ENCODE results near the gene TPD52L2.

Gene TPD52L2

GRCh38 chr20:63829945-63830835 is 34.9 kb upstream of the TPD52L2 start:
- H3K27me3 ChIP-seq (ENCODE audit: insufficient read depth, low read length) = no peaks in the 10 kb centered on the region
- H3K9me3 ChIP-seq (ENCODE audit: low read length) = no peaks in the 10 kb centered on the region
- peak overlapping the region; percentile 75 for H2AFZ ChIP-seq (ENCODE audit: low read depth, low read length)
- peaks cover 36% of the 10 kb centered on the region for H3K4me1 ChIP-seq (ENCODE audit: insufficient read depth, low read length)
- H3K36me3 ChIP-seq (ENCODE audit: insufficient read depth, low read length) = no peaks in the 10 kb centered on the region
- peak overlapping the region; percentile 83 for H3K4me3 ChIP-seq (ENCODE audit: low read length)

DNA sequence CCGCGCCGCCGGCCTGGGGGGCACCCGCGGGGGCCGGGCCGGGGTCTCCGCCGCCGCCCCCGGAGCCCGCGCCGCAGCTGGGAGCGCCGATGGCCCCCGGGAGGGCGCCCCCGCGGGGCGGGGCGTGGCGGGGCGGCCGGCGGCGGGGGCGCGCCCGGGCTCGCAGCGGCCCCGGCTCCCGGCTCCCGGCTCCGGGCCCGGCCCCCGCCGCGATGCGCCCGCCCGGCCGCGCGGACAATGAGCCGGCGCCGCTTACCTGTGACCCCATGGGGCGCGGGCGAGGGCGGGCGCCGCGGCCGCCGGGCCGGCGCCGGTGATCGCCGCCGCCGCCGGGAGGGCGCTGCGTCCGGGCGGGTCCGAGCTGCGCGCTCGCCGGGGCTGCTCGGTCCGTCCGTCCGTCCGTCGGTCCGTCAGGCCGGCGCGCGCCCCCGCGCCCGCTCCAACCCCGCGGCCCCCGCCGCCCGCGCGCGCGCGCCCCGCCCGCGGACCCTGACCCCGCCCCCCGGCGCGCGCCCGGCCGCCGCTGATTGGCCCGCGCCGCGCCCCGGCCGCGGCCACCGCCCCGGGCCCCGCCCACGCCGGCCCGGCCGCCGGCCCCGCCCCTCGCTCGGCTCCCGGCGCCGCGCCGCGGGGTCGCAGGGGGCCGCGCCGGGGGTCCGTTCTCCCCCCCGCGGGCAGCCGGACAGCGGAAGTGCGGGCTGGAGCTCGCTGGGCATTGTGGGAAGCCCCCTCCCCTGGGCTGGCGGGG is 34.1 kb upstream of the TPD52L2 start, which contains the start of gene ZBTB46:
Gene ZBTB46, minus strand, starts transcription at position 424 of the 748 bp plus-strand sequence. CDS start 40,507 bp downstream, outside the sequence.
- Histone ChIP-seq H3K4me1 (ENCODE audit: insufficient read depth, low read length) (peaks cover 39% of the 10 kb centered on the region), H3K9me3 (ENCODE audit: low read length) (no peaks in the 10 kb centered on the region), H3K36me3 (ENCODE audit: insufficient read depth, low read length) (no peaks in the 10 kb centered on the region), H3K27me3 (ENCODE audit: insufficient read depth, low read length) (no peaks in the 10 kb centered on the region), H2AFZ (ENCODE audit: low read depth, low read length) (peak within 1 kb of the TSS; percentile 75), H3K4me3 (ENCODE audit: low read length) (peak within 1 kb of the TSS; percentile 83)

- H3K4me3 ChIP-seq (ENCODE audit: low read length) = peak overlapping the region; percentile 16
- H2AFZ ChIP-seq (ENCODE audit: low read depth, low read length) = no peak overlapping the region
- H3K9me3 ChIP-seq (ENCODE audit: low read length) = no peaks in the 10 kb centered on the region
- H3K36me3 ChIP-seq (ENCODE audit: insufficient read depth, low read length) = no peaks in the 10 kb centered on the region
- peaks cover 39% of the 10 kb centered on the region for H3K4me1 ChIP-seq (ENCODE audit: insufficient read depth, low read length)
- H3K27me3 ChIP-seq (ENCODE audit: insufficient read depth, low read length) = no peaks in the 10 kb centered on the region
Observed at GRCh38 chr20:63831646-63831992, 33.5 kb upstream of the TPD52L2 start.

- H3K4me3 ChIP-seq (ENCODE audit: low read length) = no peak overlapping the region
- H3K27me3 ChIP-seq (ENCODE audit: insufficient read depth, low read length) = no peaks in the 10 kb centered on the region
- no peaks in the 10 kb centered on the region for H3K9me3 ChIP-seq (ENCODE audit: low read length)
Observed at GRCh38 chr20:63831993-63832686, 32.9 kb upstream of the TPD52L2 start.

GRCh38 chr20:63833776-63834490 is 31.1 kb upstream of the TPD52L2 start:
- H3K36me3 ChIP-seq (ENCODE audit: insufficient read depth, low read length) = no peaks in the 10 kb centered on the region
- H2AFZ ChIP-seq (ENCODE audit: low read depth, low read length) = no peak overlapping the region
- no peaks in the 10 kb centered on the region for H3K9me3 ChIP-seq (ENCODE audit: low read length)
- H3K4me1 ChIP-seq (ENCODE audit: insufficient read depth, low read length) = peaks cover 31% of the 10 kb centered on the region
- no peak overlapping the region for H3K4me3 ChIP-seq (ENCODE audit: low read length)
- H3K27me3 ChIP-seq (ENCODE audit: insufficient read depth, low read length) = no peaks in the 10 kb centered on the region

More at GRCh38 chr20:63831993-63832686, 32.9 kb upstream of the TPD52L2 start:
- H2AFZ ChIP-seq (ENCODE audit: low read depth, low read length) = no peak overlapping the region
- no peaks in the 10 kb centered on the region for H3K36me3 ChIP-seq (ENCODE audit: insufficient read depth, low read length)
- peaks cover 39% of the 10 kb centered on the region for H3K4me1 ChIP-seq (ENCODE audit: insufficient read depth, low read length)

- Histone ChIP-seq H3K9me3 (ENCODE audit: low read length) (no peaks in the 10 kb centered on the region), H3K4me1 (ENCODE audit: insufficient read depth, low read length) (peaks cover 25% of the 10 kb centered on the region), H3K27me3 (ENCODE audit: insufficient read depth, low read length) (no peaks in the 10 kb centered on the region), H2AFZ (ENCODE audit: low read depth, low read length) (no peak overlapping the region), H3K4me3 (ENCODE audit: low read length) (no peak overlapping the region), H3K36me3 (ENCODE audit: insufficient read depth, low read length) (no peaks in the 10 kb centered on the region)
Observed at GRCh38 chr20:63834491-63834880, 30.6 kb upstream of the TPD52L2 start.

GRCh38 chr20:63835021-63835858 is 29.8 kb upstream of the TPD52L2 start:
- no peaks in the 10 kb centered on the region for H3K9me3 ChIP-seq (ENCODE audit: low read length)
- H3K27me3 ChIP-seq (ENCODE audit: insufficient read depth, low read length) = no peaks in the 10 kb centered on the region
- H3K4me1 ChIP-seq (ENCODE audit: insufficient read depth, low read length) = peaks cover 19% of the 10 kb centered on the region
- no peak overlapping the region for H2AFZ ChIP-seq (ENCODE audit: low read depth, low read length)
- H3K4me3 ChIP-seq (ENCODE audit: low read length) = no peak overlapping the region
- H3K36me3 ChIP-seq (ENCODE audit: insufficient read depth, low read length) = no peaks in the 10 kb centered on the region

DNA sequence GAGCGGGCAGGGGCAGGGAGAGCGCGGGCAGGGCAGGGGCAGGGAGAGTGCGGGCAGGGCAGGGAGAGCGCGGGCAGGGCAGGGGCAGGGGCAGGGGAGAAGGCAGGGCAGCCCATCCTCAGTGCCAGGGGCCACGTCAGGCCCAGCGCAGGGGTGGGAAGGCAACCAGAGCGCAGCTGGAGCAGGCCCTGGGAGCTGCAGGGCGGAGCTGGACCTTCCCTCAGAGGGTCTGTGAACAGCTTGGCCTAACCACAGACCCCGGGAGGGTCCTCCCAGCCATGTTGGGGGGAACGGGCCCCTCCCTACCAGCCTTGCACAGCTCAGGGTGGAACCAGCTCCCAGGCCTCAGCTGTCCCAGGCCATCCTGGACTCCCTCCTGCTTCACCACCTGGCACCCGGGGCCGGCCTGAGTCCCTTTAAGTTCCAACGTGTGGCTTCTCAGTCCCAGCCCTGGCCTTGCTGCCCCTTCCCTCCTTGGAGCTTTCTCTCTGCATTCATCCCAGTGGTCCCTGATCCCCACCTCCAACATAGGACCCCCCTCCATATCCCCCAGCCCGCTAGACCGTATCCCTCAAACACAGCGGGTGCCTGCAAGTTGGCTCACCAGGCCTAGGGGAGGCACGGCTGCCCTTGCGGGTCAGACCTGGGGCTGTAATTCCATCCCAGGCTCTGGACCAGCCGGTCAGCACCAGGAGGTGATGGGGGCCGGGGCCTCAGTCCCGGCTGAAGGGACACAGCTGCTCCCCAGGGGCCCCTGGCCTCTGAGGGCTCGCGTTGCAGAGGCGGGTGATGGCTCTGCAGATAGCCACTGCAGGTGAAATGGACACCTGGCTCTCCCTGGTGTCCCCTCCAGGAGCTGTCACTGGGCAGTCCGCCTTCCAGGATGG is 28.4 kb upstream of the TPD52L2 start:
- Histone ChIP-seq H3K9me3 (ENCODE audit: low read length) (no peaks in the 10 kb centered on the region), H3K4me1 (ENCODE audit: insufficient read depth, low read length) (peaks cover 19% of the 10 kb centered on the region), H2AFZ (ENCODE audit: low read depth, low read length) (no peak overlapping the region), H3K27me3 (ENCODE audit: insufficient read depth, low read length) (no peaks in the 10 kb centered on the region), H3K4me3 (ENCODE audit: low read length) (no peak overlapping the region), H3K36me3 (ENCODE audit: insufficient read depth, low read length) (no peaks in the 10 kb centered on the region)

DNA sequence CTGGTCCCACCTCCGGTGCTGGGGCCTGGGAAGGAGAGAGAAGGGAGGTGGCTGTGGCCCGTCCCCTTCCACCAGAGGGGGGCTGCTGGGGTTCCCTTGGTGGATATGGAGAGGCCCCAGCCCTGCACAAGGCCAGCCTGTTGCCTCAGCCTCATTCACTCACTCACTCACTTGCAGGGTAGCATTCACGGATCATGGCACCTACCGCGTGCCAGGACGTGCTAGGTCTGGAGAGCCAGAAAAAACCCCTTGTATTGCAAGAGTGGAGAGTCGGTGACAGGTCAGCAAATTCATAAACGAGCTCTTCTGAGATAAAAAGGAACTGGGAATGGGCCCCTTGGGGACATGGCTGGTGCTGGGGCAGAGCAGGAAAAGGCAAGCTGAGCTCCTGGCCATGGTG is 27.6 kb upstream of the TPD52L2 start:
- no peak overlapping the region for H3K4me3 ChIP-seq (ENCODE audit: low read length)
- H3K4me1 ChIP-seq (ENCODE audit: insufficient read depth, low read length) = peaks cover 19% of the 10 kb centered on the region
- no peaks in the 10 kb centered on the region for H3K36me3 ChIP-seq (ENCODE audit: insufficient read depth, low read length)
- no peaks in the 10 kb centered on the region for H3K9me3 ChIP-seq (ENCODE audit: low read length)
- H2AFZ ChIP-seq (ENCODE audit: low read depth, low read length) = no peak overlapping the region
- no peaks in the 10 kb centered on the region for H3K27me3 ChIP-seq (ENCODE audit: insufficient read depth, low read length)

GRCh38 chr20:63839620-63840019 is 25.4 kb upstream of the TPD52L2 start:
- Histone ChIP-seq H3K27me3 (ENCODE audit: insufficient read depth, low read length) (no peaks in the 10 kb centered on the region), H3K4me1 (ENCODE audit: insufficient read depth, low read length) (peaks cover 6% of the 10 kb centered on the region), H3K4me3 (ENCODE audit: low read length) (no peak overlapping the region), H3K9me3 (ENCODE audit: low read length) (no peaks in the 10 kb centered on the region), H2AFZ (ENCODE audit: low read depth, low read length) (no peak overlapping the region), H3K36me3 (ENCODE audit: insufficient read depth, low read length) (no peaks in the 10 kb centered on the region)

GRCh38 chr20:63840405-63840828 is 24.7 kb upstream of the TPD52L2 start:
- peaks cover 1% of the 10 kb centered on the region for H3K4me1 ChIP-seq (ENCODE audit: insufficient read depth, low read length)
- no peak overlapping the region for H3K4me3 ChIP-seq (ENCODE audit: low read length)
- H3K9me3 ChIP-seq (ENCODE audit: low read length) = no peaks in the 10 kb centered on the region
- no peak overlapping the region for H2AFZ ChIP-seq (ENCODE audit: low read depth, low read length)
- H3K36me3 ChIP-seq (ENCODE audit: insufficient read depth, low read length) = no peaks in the 10 kb centered on the region
- H3K27me3 ChIP-seq (ENCODE audit: insufficient read depth, low read length) = no peaks in the 10 kb centered on the region
